HEK293 (cell line): Measurements from ENCODE around the gene COL5A1.

Experiments
- CTCF ChIA-PET: fragments of 350-600 bp; formaldehyde crosslinking; extraction: SDS; loops from one replicate; lab custom pipeline; 2021; ENCODE audit warnings: antibody characterized with exemption; lab: Yijun Ruan, JAX
- POLR2A ChIA-PET: fragments of 300-600 bp; formaldehyde crosslinking; extraction: SDS; loops from one replicate; lab custom pipeline; 2020; ENCODE audit warnings: antibody characterized with exemption, inconsistent platforms; lab: Yijun Ruan, JAX
- H3K27ac ChIP-seq: fragments of 200-500 bp; sonication (Bioruptor generic); 2 replicates; pipeline ENCODE4 v1.5.1; 2014; ENCODE audit warnings: low read depth, low read length, control low read depth, inconsistent platforms; ENCODE audit errors: extremely low read depth
- H3K36me3 ChIP-seq, 2 experiments: fragments of 200-500 bp in 1 of 2; sonication (Bioruptor generic) in 1 of 2; 1 replicate in 1 of 2; 2 replicates in 1 of 2; pipeline ENCODE4 v1.5.1; 2014 to 2017; ENCODE audit warnings: inconsistent platforms in 2 of 2, low read length in 2 of 2; ENCODE audit not compliant: control insufficient read depth in 2 of 2, insufficient read depth in 1 of 2
- H3K4me1 ChIP-seq: fragments of 200-500 bp; sonication (Bioruptor generic); 2 replicates; pipeline ENCODE4 v1.5.1; 2014; ENCODE audit warnings: mild to moderate bottlenecking, low read length, inconsistent platforms; ENCODE audit not compliant: control insufficient read depth, insufficient read depth
- H3K4me3 ChIP-seq: 2 replicates; pipeline ENCODE4 v1.5.1; 2011; ENCODE audit warnings: low read depth, mild to moderate bottlenecking, control low read depth, low read length, moderate library complexity
- H3K9me3 ChIP-seq: fragments of 200-500 bp; sonication (Bioruptor generic); 2 replicates; pipeline ENCODE4 v1.5.1; 2014; ENCODE audit warnings: low read depth, low read length, inconsistent platforms; ENCODE audit not compliant: control insufficient read depth, insufficient read depth
- IKZF3 ChIP-seq: fragments of 450-650 bp; IDR thresholded peaks from 2 replicates; pipeline ENCODE4 v1.5.0; 2018; ENCODE audit warnings: missing biosample characterization, mild to moderate bottlenecking, missing genetic modification characterization, moderate library complexity
- MZF1 ChIP-seq: fragments of 450-650 bp; formaldehyde crosslinking; IDR thresholded peaks from 2 replicates; pipeline ENCODE4 v1.5.1; 2017; ENCODE audit warnings: missing biosample characterization, missing genetic modification characterization, borderline replicate concordance
- SP7 ChIP-seq: fragments of 450-650 bp; formaldehyde crosslinking; IDR thresholded peaks from 2 replicates; pipeline ENCODE4 v1.5.1; 2016; ENCODE audit warnings: missing biosample characterization, missing genetic modification characterization
- TRIM28 ChIP-seq: IDR thresholded peaks from 2 replicates; pipeline ENCODE4 v1.6.1; 2011; ENCODE audit warnings: low read length, control low read depth, borderline replicate concordance
- ZNF16 ChIP-seq: fragments of 450-650 bp; formaldehyde crosslinking; IDR thresholded peaks from 2 replicates; pipeline ENCODE4 v1.5.1; 2016; ENCODE audit warnings: low read depth, missing biosample characterization, missing genetic modification characterization
- ZNF274 ChIP-seq, 2 experiments: fragments of 200-500 bp in 1 of 2; fragments of 450-650 bp in 1 of 2; sonication (Bioruptor generic) in 1 of 2; formaldehyde crosslinking in 1 of 2; IDR thresholded peaks; 2 replicates each; pipeline versions ENCODE4 v1.5.1 to v1.6.1; 2014 to 2016; ENCODE audit warnings: borderline replicate concordance in 1 of 2, inconsistent platforms in 1 of 2, low read length in 1 of 2, missing biosample characterization in 1 of 2, missing genetic modification characterization in 1 of 2
- ZNF292 ChIP-seq: fragments of 450-650 bp; formaldehyde crosslinking; IDR thresholded peaks from 2 replicates; pipeline ENCODE4 v1.5.1; 2016; ENCODE audit warnings: low read depth, missing biosample characterization, missing genetic modification characterization, borderline replicate concordance
- ZNF394 ChIP-seq: fragments of 450-650 bp; formaldehyde crosslinking; IDR thresholded peaks from 2 replicates; pipeline ENCODE4 v1.5.1; 2016; ENCODE audit warnings: missing biosample characterization, missing genetic modification characterization, mild to moderate bottlenecking, moderate library complexity, borderline replicate concordance
- ZNF404 ChIP-seq: fragments of 450-650 bp; formaldehyde crosslinking; IDR thresholded peaks from 2 replicates; pipeline ENCODE4 v1.5.1; 2017; ENCODE audit warnings: missing biosample characterization, missing genetic modification characterization
- ZNF555 ChIP-seq: fragments of 450-650 bp; formaldehyde crosslinking; conservative IDR thresholded peaks from 2 replicates; pipeline ENCODE4 v1.5.1; 2017; ENCODE audit warnings: missing biosample characterization, mild to moderate bottlenecking, missing genetic modification characterization, inconsistent platforms
- ZNF610 ChIP-seq: fragments of 450-650 bp; formaldehyde crosslinking; IDR thresholded peaks from 2 replicates; pipeline ENCODE4 v1.5.1; 2016; ENCODE audit warnings: missing biosample characterization, missing genetic modification characterization, borderline replicate concordance
- ZNF621 ChIP-seq: fragments of 450-650 bp; formaldehyde crosslinking; IDR thresholded peaks from 2 replicates; pipeline ENCODE4 v1.5.1; 2017; ENCODE audit warnings: missing biosample characterization, missing genetic modification characterization
- ZNF664 ChIP-seq: fragments of 450-650 bp; formaldehyde crosslinking; IDR thresholded peaks from 2 replicates; pipeline ENCODE4 v1.5.1; 2016; ENCODE audit warnings: missing biosample characterization, missing genetic modification characterization
- ZXDB ChIP-seq: fragments of 450-650 bp; formaldehyde crosslinking; IDR thresholded peaks from 2 replicates; pipeline ENCODE4 v1.5.1; 2016; ENCODE audit warnings: missing biosample characterization, missing genetic modification characterization
- TF ChIP-seq, protein P1 (sequence below): fragments of 450-650 bp; formaldehyde crosslinking; IDR thresholded peaks from 2 replicates; pipeline ENCODE4 v1.5.1; 2016; ENCODE audit warnings: missing biosample characterization, missing genetic modification characterization
- TF ChIP-seq, protein P2 (sequence below): fragments of 450-650 bp; formaldehyde crosslinking; IDR thresholded peaks from 2 replicates; pipeline ENCODE4 v1.5.1; 2016; ENCODE audit warnings: missing biosample characterization, missing genetic modification characterization
- TF ChIP-seq, protein P3 (sequence below): fragments of 450-650 bp; formaldehyde crosslinking; IDR thresholded peaks from 2 replicates; pipeline ENCODE4 v1.5.0; 2017; ENCODE audit warnings: missing biosample characterization, missing genetic modification characterization, borderline replicate concordance
- TF ChIP-seq, protein P4 (sequence below): fragments of 450-650 bp; IDR thresholded peaks from 2 replicates; pipeline ENCODE4 v1.5.1; 2018; ENCODE audit warnings: missing biosample characterization, missing genetic modification characterization

Gene COL5A1

DNA sequence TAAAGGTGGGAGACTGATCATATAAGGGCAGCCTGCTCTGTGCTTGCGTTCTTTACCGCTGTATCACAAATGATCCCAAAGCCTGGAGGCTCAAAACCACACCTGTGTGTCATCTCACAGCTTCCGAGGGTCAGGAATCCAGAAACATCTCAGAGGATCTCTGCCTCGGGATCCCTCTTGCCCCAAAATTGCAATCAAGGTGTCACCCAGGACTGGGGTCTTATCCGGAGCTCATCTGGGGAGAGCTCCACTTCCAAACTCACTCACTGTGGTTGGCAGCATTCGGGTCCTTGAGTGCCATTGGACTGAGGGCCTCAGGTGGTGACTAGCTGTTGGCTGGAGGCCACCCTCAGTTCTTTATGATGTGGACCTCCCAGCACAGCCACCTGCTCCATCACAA is 212.3 kb downstream of the COL5A1 start:
- no peaks in the 10 kb centered on the region for H3K9me3 ChIP-seq
- no peak overlapping the region for H3K4me3 ChIP-seq
- CTCF ChIA-PET: interaction anchor here (0.6 to 0.7 kb wide), 2 partner anchors 179 to 436 kb away, joined by 3 read pairs; no protein-coding TSS in a partner anchor
- no peaks in the 10 kb centered on the region for H3K4me1 ChIP-seq
- H3K27ac ChIP-seq: no peak overlapping the region
- TF ChIP-seq IKZF3 (tag by site-specific recombination) (no peak), ZNF394 (tag by site-specific recombination) (no peak), ZNF555 (tag by site-specific recombination) (no peak), ZNF16 (tag by site-specific recombination) (no peak), ZNF274 (IDR thresholded peaks at IDR 0.05; ENCODE audit: low read length) (no peak), ZNF274 (tag by site-specific recombination; IDR thresholded peaks at IDR 0.05; ENCODE audit: borderline replicate concordance) (no peak), ZXDB (tag by site-specific recombination) (no peak), SP7 (tag by site-specific recombination) (no peak), ZNF292 (tag by site-specific recombination) (no peak)
- TF ChIP-seq, protein P1, sequence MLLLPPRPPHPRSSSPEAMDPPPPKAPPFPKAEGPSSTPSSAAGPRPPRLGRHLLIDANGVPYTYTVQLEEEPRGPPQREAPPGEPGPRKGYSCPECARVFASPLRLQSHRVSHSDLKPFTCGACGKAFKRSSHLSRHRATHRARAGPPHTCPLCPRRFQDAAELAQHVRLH (tag by site-specific recombination): no peak
- TF ChIP-seq, protein P2, sequence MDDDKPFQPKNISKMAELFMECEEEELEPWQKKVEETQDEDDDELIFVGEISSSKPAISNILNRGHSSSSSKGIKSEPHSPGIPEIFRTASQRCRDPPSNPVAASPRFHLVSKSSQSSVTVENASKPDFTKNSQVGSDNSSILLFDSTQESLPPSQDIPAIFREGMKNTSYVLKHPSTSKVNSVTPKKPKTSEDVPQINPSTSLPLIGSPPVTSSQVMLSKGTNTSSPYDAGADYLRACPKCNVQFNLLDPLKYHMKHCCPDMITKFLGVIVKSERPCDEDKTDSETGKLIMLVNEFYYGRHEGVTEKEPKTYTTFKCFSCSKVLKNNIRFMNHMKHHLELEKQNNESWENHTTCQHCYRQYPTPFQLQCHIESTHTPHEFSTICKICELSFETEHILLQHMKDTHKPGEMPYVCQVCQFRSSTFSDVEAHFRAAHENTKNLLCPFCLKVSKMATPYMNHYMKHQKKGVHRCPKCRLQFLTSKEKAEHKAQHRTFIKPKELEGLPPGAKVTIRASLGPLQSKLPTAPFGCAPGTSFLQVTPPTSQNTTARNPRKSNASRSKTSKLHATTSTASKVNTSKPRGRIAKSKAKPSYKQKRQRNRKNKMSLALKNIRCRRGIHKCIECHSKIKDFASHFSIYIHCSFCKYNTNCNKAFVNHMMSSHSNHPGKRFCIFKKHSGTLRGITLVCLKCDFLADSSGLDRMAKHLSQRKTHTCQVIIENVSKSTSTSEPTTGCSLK (tag by site-specific recombination): no peak
- TF ChIP-seq, protein P3, sequence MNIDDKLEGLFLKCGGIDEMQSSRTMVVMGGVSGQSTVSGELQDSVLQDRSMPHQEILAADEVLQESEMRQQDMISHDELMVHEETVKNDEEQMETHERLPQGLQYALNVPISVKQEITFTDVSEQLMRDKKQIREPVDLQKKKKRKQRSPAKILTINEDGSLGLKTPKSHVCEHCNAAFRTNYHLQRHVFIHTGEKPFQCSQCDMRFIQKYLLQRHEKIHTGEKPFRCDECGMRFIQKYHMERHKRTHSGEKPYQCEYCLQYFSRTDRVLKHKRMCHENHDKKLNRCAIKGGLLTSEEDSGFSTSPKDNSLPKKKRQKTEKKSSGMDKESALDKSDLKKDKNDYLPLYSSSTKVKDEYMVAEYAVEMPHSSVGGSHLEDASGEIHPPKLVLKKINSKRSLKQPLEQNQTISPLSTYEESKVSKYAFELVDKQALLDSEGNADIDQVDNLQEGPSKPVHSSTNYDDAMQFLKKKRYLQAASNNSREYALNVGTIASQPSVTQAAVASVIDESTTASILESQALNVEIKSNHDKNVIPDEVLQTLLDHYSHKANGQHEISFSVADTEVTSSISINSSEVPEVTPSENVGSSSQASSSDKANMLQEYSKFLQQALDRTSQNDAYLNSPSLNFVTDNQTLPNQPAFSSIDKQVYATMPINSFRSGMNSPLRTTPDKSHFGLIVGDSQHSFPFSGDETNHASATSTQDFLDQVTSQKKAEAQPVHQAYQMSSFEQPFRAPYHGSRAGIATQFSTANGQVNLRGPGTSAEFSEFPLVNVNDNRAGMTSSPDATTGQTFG (tag by site-specific recombination): no peak
- POLR2A ChIA-PET: no interaction called here
- H3K36me3 ChIP-seq: no peaks in the 10 kb centered on the region

DNA sequence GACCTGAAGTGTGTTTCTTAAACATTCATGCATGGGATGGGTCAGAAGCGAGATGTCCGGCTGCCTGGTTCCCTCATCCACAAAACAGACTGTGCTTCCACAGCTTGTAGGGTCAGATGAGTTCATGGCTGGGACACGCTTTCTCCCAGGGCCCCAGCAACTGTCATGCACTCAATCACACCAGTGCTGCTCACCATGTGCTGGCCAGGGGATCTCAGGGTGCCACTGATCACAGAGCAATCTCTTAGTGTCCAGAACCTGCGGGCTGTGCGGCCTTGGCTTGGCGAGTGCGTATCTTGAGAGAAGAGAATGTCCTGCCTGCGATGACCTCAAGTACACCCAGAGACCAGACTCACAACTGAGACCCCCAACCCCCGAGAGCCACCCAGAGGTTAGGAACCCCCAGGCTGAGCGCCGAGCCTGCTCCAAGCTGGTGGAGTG is 213.0 kb downstream of the COL5A1 start:
- POLR2A ChIA-PET: no interaction called here
- H3K4me3 ChIP-seq: no peak overlapping the region
- H3K36me3 ChIP-seq: no peaks in the 10 kb centered on the region
- H3K4me1 ChIP-seq: no peaks in the 10 kb centered on the region
- H3K9me3 ChIP-seq: no peaks in the 10 kb centered on the region
- TF ChIP-seq ZNF621 (no peak), TRIM28 (no peak), MZF1 (tag by site-specific recombination) (no peak)
- TF ChIP-seq, all 188 proteins: peak for 0
- CTCF ChIA-PET: interaction anchor here (0.7 kb wide), 1 partner anchor 180 kb away, joined by 3 read pairs; no protein-coding TSS in a partner anchor
- H3K27ac ChIP-seq: no peak overlapping the region

DNA sequence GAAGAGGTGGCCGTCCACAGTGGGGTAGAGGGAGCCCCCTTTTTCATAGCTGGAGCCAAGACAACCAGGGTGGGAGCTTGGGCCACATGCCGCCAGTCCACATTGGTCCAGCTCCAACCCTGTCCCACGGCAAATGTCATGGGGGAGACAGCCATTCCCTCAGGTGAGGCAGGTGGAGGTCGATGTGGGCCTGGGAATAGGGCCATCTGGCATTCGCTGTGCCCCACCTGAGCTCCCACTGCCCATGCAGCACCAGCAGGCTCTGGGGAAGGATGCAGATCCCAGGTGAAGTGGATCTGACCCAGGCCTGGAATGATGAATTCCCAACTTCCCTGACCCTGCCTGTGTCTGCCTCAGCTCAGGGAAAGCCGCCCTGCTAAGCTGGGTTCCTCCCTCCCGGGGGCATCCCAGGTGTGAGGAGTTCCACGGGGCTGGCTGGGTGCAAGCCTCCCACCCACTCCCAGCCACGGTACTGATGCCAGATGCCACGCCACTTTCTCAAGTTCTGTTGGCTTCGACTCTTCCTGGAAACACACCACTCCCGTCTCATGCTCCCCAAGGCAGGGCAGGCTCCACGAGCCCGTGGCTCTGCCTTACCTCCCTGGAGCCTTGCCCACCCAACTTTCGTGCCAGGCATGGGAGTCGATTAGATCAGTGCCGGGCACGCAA is 213.8 kb downstream of the COL5A1 start:
- ChIA-PET POLR2A (no interaction called here), CTCF (no interaction called here)
- Histone ChIP-seq H3K4me1 (no peaks in the 10 kb centered on the region), H3K36me3 (no peaks in the 10 kb centered on the region), H3K27ac (no peak overlapping the region), H3K4me3 (no peak overlapping the region), H3K9me3 (no peaks in the 10 kb centered on the region)
- no peak for TF ChIP-seq ZNF664 (tag by site-specific recombination)
- TF ChIP-seq ZNF610 (tag by site-specific recombination): no peak
- TF ChIP-seq, protein P4, sequence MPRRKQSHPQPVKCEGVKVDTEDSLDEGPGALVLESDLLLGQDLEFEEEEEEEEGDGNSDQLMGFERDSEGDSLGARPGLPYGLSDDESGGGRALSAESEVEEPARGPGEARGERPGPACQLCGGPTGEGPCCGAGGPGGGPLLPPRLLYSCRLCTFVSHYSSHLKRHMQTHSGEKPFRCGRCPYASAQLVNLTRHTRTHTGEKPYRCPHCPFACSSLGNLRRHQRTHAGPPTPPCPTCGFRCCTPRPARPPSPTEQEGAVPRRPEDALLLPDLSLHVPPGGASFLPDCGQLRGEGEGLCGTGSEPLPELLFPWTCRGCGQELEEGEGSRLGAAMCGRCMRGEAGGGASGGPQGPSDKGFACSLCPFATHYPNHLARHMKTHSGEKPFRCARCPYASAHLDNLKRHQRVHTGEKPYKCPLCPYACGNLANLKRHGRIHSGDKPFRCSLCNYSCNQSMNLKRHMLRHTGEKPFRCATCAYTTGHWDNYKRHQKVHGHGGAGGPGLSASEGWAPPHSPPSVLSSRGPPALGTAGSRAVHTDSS: no peak
- no peak for TF ChIP-seq ZNF404 (tag by site-specific recombination)
